GM19467 (cell line): ENCODE results near the gene RSF1.
"Not testable (repeated sequence)": the region's sequence is repeated elsewhere in the genome, so short reads cannot be mapped to it uniquely, and the experiment has no call there.

Source experiments
- ATAC-seq: cut with Tn5 transposase; IDR thresholded peaks from one replicate; pipeline ENCODE4 v1.9.1; 2021; ENCODE audit warnings: mild to moderate bottlenecking, moderate library complexity; ENCODE audit not compliant: unreplicated experiment

RSF1 gene

DNA sequence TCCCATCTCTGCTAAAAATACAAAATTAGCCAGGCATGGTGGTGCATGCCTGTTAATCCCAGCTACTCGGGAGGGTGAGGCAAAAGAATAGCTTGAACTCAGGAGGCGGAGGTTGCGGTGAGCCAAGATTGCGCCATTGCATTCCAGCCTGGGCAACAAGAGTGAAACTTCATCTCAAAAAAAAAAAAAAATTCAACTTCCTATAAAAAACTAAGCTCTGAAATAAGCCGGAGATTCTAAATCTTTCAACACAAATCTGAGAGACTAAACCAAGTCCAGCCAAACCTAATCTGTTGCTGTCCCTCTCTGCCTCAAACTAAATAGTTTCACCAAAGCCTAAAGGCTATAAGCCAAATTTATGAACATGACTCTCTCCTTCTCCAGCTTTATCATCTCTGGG is 186.6 kb downstream of the RSF1 start:
- not testable (repeated sequence) for ATAC-seq

DNA sequence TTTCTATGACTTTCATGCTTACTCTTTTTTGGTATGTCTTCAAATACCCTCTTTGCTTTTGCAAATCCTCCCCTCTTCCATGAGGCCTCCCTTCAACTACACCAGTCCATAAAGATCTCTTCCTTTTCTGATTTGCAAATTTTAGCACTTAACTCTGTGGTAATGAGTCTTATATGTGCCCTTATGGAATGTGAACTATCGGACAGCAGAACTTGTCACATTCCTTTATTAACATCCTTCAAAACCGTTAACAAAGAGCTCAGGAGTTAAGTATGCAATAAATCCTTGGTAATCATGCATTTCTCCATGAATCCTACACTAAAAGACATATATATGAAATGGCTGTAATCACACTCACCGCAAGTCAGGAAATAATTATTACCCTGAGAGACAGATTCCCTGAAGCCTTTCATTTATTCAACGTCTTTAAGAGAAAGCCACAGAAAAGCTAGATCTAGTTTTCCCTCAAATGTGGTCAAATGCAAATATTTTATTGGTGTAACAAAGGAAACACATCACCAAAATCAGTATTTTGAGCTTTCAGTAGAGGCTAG is 190.3 kb downstream of the RSF1 start:
- no peak for ATAC-seq

DNA sequence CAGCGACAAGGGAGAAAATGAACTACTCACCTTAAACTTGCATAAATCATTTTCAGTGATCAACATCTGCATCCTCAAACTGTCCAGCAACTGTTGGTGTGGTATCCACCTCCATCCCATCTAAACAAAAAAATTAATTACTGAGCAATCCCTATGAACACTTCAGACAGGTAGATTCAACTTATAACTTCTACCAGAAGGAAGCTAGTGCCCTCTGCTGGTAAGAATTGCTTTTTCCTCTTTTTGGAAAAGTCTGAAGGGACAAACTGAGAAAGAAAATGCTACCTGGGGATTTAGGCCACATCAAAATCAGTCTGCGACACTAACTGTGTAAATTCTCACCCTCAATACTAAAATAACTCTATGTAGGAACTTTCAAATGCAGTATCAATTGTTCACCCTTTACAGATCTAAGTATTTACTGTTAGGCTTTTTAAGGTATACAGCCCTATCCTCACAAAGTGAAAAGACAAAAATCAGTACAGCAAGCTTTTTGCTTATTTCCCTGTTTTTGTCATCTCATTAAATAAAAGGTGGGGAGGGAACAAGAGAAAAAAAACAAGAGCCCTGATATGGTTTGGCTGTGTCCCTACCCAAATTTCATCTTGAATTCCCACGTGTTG is 200.8 kb downstream of the RSF1 start:
- no peak for ATAC-seq

DNA sequence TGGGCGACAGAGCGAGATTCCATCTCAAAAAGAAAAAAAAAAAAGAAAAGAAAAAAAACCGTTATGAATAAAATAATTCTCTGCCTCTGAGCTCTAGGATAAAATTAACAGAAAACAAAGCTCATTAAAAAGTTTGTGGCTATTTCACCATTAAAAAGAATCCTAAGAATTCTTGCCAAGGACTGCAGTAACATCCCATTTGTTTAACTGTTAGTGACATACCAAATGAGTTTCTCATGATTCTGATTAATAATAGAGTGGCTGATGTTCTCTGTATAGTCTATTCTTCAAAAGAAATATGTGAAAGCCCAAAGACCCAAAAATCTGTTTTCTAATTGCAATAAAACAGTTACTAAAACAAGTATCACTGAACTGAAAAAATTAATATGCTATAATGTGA is 202.6 kb downstream of the RSF1 start:
- ATAC-seq: no peak

DNA sequence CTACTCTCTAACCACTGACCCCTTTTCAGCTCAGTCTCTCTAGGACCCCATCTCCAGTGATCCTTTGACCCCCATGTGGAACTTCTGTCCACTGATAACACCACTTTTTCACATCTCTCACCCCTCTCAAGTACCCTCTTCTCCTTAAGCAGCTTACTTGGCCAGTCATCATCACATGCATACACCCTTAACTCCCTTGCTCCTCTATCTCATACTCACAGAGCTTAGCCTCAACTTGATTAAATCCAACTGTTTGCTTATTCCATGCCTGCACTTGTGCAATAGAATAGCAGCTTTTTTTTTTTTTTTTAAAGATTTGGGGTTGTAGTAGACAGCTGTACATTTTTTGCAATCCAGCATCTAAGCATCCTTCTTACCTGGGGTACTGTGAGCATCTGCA is 208.6 kb downstream of the RSF1 start:
- ATAC-seq: no peak
